Measurements from ENCODE around the gene RAB8B.

RAB8B gene

DNA sequence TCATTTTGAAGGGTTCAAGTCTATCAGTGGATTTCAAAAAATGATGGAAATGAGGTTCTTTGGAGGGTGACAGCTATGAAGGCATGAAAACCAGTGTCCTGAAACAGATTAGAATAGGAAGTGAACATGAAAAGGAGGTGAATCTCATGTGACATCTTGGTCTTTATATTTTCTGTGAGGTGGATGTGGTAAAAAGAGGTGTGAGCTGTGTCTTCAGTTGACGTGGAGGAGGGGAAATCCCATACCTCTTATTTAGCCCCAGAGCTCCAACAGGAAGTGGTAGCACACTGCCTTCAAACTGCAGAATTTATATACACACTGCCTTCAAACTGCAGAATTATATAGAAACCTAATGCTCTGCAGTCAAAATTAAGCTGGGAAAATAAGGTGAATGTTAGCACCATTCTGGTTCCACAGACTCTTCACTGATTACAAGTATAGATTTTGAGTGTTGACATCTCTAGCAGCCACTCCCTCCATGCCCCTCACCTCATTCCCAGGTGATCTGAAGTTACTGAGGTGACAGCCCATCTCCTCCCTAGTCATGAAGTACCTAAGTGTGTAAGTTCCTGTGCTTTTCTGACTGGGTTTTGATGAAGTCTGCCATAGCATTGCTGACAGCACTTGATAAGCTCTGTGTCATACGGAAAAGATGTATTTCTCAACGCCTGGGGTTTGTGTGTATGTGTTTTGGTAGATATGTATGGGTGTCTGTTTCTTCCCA is 2.7 kb downstream of the RAB8B start:
- no peaks in the 10 kb centered on the region for H3K27me3 ChIP-seq (ENCODE audit: insufficient read depth, low read length)
- no peak overlapping the region for H2BK12ac ChIP-seq (ENCODE audit: low read length)
- H2BK5ac ChIP-seq (ENCODE audit: low read depth, low read length, poor library complexity): no peak overlapping the region
- peak in 1 of 2 donors; percentile 38 for DNase-seq
- no peaks in the 10 kb centered on the region for H3K36me3 ChIP-seq (ENCODE audit: control insufficient read depth in 1 of 2, insufficient read depth in 2 of 2, low read length in 2 of 2)
- H2AK5ac ChIP-seq (ENCODE audit: low read length): no peak overlapping the region
- H3K9me3 ChIP-seq (ENCODE audit: insufficient read depth, low read depth, low read length): no peaks in the 10 kb centered on the region
- peaks cover 4% of the 10 kb centered on the region for H3K79me1 ChIP-seq (ENCODE audit: low read length)
- H3K4ac ChIP-seq (ENCODE audit: low read depth, low read length): no peak overlapping the region
- no peak overlapping the region for H3K23ac ChIP-seq (ENCODE audit: low read length)
- no peak overlapping the region for H3K27ac ChIP-seq (ENCODE audit: low read depth, low read length)
- WGBS (ENCODE audit: extremely low coverage, insufficient coverage, insufficient read length): no CpG with 5 or more reads among the region's 3 CpGs
- no peak overlapping the region for H3K14ac ChIP-seq (ENCODE audit: low read length)
- no peak overlapping the region for H2AFZ ChIP-seq (ENCODE audit: insufficient read depth, low read length, poor library complexity)
- no peak overlapping the region for H3K4me3 ChIP-seq (ENCODE audit: low read depth, low read length)
- peaks cover 4% of the 10 kb centered on the region for H3K79me2 ChIP-seq (ENCODE audit: control insufficient read depth, insufficient read depth, low read length, poor library complexity)
- no peak overlapping the region for H4K8ac ChIP-seq (ENCODE audit: low read depth, low read length)
- no peak overlapping the region for H3K18ac ChIP-seq (ENCODE audit: low read length)
- H2BK120ac ChIP-seq (ENCODE audit: insufficient read depth, low read length, poor library complexity): no peak overlapping the region
- H4K12ac ChIP-seq (ENCODE audit: low read depth, low read length): no peak overlapping the region
- no peak overlapping the region for H3K4me2 ChIP-seq (ENCODE audit: low read length)
- H3K4me1 ChIP-seq (ENCODE audit: control insufficient read depth in 1 of 2, insufficient read depth in 2 of 2, low read length in 2 of 2): peaks cover 0 to 8% of the 10 kb centered on the region in 2 experiments
- H3K9ac ChIP-seq (ENCODE audit: low read length): no peak overlapping the region
- H4K91ac ChIP-seq (ENCODE audit: low read depth, low read length): no peak overlapping the region

DNA sequence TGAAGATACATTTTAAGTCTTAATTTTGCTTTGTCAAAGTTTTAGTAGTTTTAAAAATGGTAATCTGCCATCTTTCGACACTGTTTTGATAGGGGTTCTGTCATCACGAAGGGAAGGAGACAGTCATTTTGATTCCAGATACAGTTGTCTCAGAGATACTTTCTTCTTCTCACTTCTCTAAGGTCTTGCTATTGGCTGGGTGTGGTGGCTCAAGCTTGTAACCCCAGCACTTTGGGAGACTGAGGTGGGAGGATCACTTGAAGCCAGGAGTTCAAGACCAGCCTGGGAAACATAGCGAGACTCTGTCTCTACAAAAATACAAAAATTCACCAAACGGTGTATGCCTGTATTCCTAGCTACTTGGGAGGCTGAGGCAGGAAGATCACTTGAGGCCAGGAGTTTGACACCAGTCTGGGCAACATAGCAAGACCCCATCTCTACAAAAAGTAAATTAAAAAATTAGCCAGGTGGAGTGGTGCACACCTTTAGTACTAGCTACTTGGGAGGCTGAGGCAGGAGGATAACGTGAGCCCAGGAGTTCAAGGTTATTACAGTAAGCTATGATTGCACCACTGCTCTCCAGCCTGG is 3.3 kb downstream of the RAB8B start:
- H3K4ac ChIP-seq (ENCODE audit: low read depth, low read length): no peak overlapping the region
- WGBS (ENCODE audit: extremely low coverage, insufficient coverage, insufficient read length): no CpG with 5 or more reads among the region's 5 CpGs
- no peak overlapping the region for H3K23ac ChIP-seq (ENCODE audit: low read length)

DNA sequence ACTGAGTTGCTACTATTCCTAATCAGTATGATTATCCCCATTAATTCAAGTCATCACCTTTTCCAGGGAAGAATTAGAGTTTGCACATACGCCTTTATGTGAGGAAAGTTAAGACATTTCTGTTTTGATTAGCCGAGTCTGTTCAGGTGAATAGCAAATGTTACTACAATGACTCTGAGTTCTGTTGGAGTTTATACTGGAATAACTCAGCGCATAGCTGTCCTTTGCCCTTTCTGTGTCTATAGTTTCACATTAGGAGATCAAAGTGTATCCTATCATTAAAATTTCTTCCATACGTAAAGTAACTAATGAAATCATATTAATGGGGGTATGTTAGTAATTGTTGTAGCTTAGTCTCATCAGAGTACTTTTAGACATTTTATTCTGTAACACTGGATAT is 4.9 kb downstream of the RAB8B start:
- Histone ChIP-seq H3K4ac (ENCODE audit: low read depth, low read length) (no peak overlapping the region), H3K4me2 (ENCODE audit: low read length) (no peak overlapping the region), H3K27ac (ENCODE audit: low read depth, low read length) (no peak overlapping the region), H3K36me3 (ENCODE audit: control insufficient read depth in 1 of 2, insufficient read depth in 2 of 2, low read length in 2 of 2) (no peaks in the 10 kb centered on the region), H3K18ac (ENCODE audit: low read length) (no peak overlapping the region), H3K23ac (ENCODE audit: low read length) (no peak overlapping the region), H2BK12ac (ENCODE audit: low read length) (no peak overlapping the region), H4K12ac (ENCODE audit: low read depth, low read length) (no peak overlapping the region), H4K8ac (ENCODE audit: low read depth, low read length) (no peak overlapping the region), H3K9me3 (ENCODE audit: insufficient read depth, low read depth, low read length) (no peaks in the 10 kb centered on the region), H2AK5ac (ENCODE audit: low read length) (no peak overlapping the region), H2AFZ (ENCODE audit: insufficient read depth, low read length, poor library complexity) (no peak overlapping the region), H3K4me3 (ENCODE audit: low read depth, low read length) (no peak overlapping the region), H4K91ac (ENCODE audit: low read depth, low read length) (no peak overlapping the region), H3K14ac (ENCODE audit: low read length) (no peak overlapping the region), H2BK120ac (ENCODE audit: insufficient read depth, low read length, poor library complexity) (no peak overlapping the region), H2BK5ac (ENCODE audit: low read depth, low read length, poor library complexity) (no peak overlapping the region), H3K27me3 (ENCODE audit: insufficient read depth, low read length) (no peaks in the 10 kb centered on the region), H3K79me2 (ENCODE audit: control insufficient read depth, insufficient read depth, low read length, poor library complexity) (peaks cover 4% of the 10 kb centered on the region), H3K9ac (ENCODE audit: low read length) (no peak overlapping the region), H3K4me1 (ENCODE audit: control insufficient read depth in 1 of 2, insufficient read depth in 2 of 2, low read length in 2 of 2) (peaks cover 0 to 4% of the 10 kb centered on the region in 2 experiments), H3K79me1 (ENCODE audit: low read length) (peaks cover 2% of the 10 kb centered on the region)
- no peak for DNase-seq
- no CpG with 5 or more reads among the region's 4 CpGs for WGBS (ENCODE audit: extremely low coverage, insufficient coverage, insufficient read length)

More for the DNA sequence above, 3.3 kb downstream of the RAB8B start:
- Histone ChIP-seq H2AFZ (ENCODE audit: insufficient read depth, low read length, poor library complexity) (no peak overlapping the region), H3K4me2 (ENCODE audit: low read length) (no peak overlapping the region), H3K14ac (ENCODE audit: low read length) (no peak overlapping the region), H3K79me1 (ENCODE audit: low read length) (peaks cover 4% of the 10 kb centered on the region), H3K4me1 (ENCODE audit: control insufficient read depth in 1 of 2, insufficient read depth in 2 of 2, low read length in 2 of 2) (peaks cover 0 to 8% of the 10 kb centered on the region in 2 experiments), H3K36me3 (ENCODE audit: control insufficient read depth in 1 of 2, insufficient read depth in 2 of 2, low read length in 2 of 2) (no peaks in the 10 kb centered on the region), H3K4me3 (ENCODE audit: low read depth, low read length) (no peak overlapping the region), H4K8ac (ENCODE audit: low read depth, low read length) (no peak overlapping the region), H2BK120ac (ENCODE audit: insufficient read depth, low read length, poor library complexity) (no peak overlapping the region), H4K91ac (ENCODE audit: low read depth, low read length) (no peak overlapping the region), H3K27me3 (ENCODE audit: insufficient read depth, low read length) (no peaks in the 10 kb centered on the region), H2BK5ac (ENCODE audit: low read depth, low read length, poor library complexity) (no peak overlapping the region), H2BK12ac (ENCODE audit: low read length) (no peak overlapping the region), H3K9me3 (ENCODE audit: insufficient read depth, low read depth, low read length) (no peaks in the 10 kb centered on the region), H3K18ac (ENCODE audit: low read length) (no peak overlapping the region), H3K27ac (ENCODE audit: low read depth, low read length) (no peak overlapping the region), H2AK5ac (ENCODE audit: low read length) (no peak overlapping the region), H3K79me2 (ENCODE audit: control insufficient read depth, insufficient read depth, low read length, poor library complexity) (peaks cover 4% of the 10 kb centered on the region), H4K12ac (ENCODE audit: low read depth, low read length) (no peak overlapping the region), H3K9ac (ENCODE audit: low read length) (no peak overlapping the region)
- DNase-seq: no peak

DNA sequence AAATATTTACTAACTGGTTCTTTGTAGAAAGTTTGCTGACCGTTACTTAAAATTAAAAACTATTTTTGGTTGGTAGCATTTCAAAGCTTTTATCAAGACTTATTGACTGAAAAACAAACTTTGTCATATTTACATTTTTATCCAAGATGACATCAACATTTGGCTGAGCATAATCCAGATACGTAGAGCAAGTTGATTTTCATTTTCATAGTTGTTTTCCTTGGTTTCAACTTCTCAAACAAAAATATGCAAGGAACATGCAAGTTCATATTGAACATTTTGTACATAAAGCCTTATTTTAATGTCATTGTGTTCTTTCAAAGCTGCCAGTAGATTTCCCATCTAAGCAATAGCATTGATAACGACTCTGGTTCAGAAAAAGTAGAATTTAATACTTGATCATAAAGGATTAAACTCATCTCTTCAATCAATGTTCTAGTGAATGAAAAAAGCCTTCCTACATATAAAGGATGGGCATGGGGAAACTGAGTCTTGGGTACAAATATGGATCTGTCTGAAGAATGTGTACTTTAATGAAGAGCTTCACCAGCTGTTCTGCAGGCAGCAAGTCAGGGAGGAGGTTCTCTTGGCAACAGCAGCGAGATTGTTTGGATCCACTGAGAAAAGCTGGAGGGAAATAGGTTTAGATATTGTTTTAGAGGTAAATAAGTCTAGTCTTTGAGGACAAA is 5.6 kb downstream of the RAB8B start:
- H3K36me3 ChIP-seq (ENCODE audit: control insufficient read depth in 1 of 2, insufficient read depth in 2 of 2, low read length in 2 of 2): no peaks in the 10 kb centered on the region
- no peaks in the 10 kb centered on the region for H3K79me1 ChIP-seq (ENCODE audit: low read length)
- no peaks in the 10 kb centered on the region for H3K79me2 ChIP-seq (ENCODE audit: control insufficient read depth, insufficient read depth, low read length, poor library complexity)
- no peak overlapping the region for H3K9ac ChIP-seq (ENCODE audit: low read length)
- no peaks in the 10 kb centered on the region for H3K9me3 ChIP-seq (ENCODE audit: insufficient read depth, low read depth, low read length)
- H3K4me2 ChIP-seq (ENCODE audit: low read length): no peak overlapping the region
- peaks cover 0 to 3% of the 10 kb centered on the region in 2 experiments for H3K4me1 ChIP-seq (ENCODE audit: control insufficient read depth in 1 of 2, insufficient read depth in 2 of 2, low read length in 2 of 2)
- H3K4me3 ChIP-seq (ENCODE audit: low read depth, low read length): no peak overlapping the region
- no peaks in the 10 kb centered on the region for H3K27me3 ChIP-seq (ENCODE audit: insufficient read depth, low read length)
- H3K14ac ChIP-seq (ENCODE audit: low read length): no peak overlapping the region
- no peak overlapping the region for H4K91ac ChIP-seq (ENCODE audit: low read depth, low read length)
- no peak overlapping the region for H2BK12ac ChIP-seq (ENCODE audit: low read length)
- no peak overlapping the region for H2AFZ ChIP-seq (ENCODE audit: insufficient read depth, low read length, poor library complexity)
- no peak overlapping the region for H3K18ac ChIP-seq (ENCODE audit: low read length)
- H3K4ac ChIP-seq (ENCODE audit: low read depth, low read length): no peak overlapping the region
- H2BK120ac ChIP-seq (ENCODE audit: insufficient read depth, low read length, poor library complexity): no peak overlapping the region
- no peak for DNase-seq
- H3K27ac ChIP-seq (ENCODE audit: low read depth, low read length): no peak overlapping the region
- no peak overlapping the region for H4K12ac ChIP-seq (ENCODE audit: low read depth, low read length)
- H4K8ac ChIP-seq (ENCODE audit: low read depth, low read length): no peak overlapping the region
- H3K23ac ChIP-seq (ENCODE audit: low read length): no peak overlapping the region
- H2BK5ac ChIP-seq (ENCODE audit: low read depth, low read length, poor library complexity): no peak overlapping the region
- no peak overlapping the region for H2AK5ac ChIP-seq (ENCODE audit: low read length)
- WGBS (ENCODE audit: extremely low coverage, insufficient coverage, insufficient read length): no CpG with 5 or more reads among the region's 4 CpGs

All from trophoblast cell (in vitro differentiated cells and primary cell).